GM10847 (cell line): Measurements from ENCODE around the gene AKT1S1.

Source experiments
- POLR2A ChIP-seq: IDR thresholded peaks from 2 replicates; pipeline ENCODE4 v1.6.1; 2011; ENCODE audit not compliant: insufficient read length; ENCODE audit errors: extremely low read depth

Gene AKT1S1

DNA sequence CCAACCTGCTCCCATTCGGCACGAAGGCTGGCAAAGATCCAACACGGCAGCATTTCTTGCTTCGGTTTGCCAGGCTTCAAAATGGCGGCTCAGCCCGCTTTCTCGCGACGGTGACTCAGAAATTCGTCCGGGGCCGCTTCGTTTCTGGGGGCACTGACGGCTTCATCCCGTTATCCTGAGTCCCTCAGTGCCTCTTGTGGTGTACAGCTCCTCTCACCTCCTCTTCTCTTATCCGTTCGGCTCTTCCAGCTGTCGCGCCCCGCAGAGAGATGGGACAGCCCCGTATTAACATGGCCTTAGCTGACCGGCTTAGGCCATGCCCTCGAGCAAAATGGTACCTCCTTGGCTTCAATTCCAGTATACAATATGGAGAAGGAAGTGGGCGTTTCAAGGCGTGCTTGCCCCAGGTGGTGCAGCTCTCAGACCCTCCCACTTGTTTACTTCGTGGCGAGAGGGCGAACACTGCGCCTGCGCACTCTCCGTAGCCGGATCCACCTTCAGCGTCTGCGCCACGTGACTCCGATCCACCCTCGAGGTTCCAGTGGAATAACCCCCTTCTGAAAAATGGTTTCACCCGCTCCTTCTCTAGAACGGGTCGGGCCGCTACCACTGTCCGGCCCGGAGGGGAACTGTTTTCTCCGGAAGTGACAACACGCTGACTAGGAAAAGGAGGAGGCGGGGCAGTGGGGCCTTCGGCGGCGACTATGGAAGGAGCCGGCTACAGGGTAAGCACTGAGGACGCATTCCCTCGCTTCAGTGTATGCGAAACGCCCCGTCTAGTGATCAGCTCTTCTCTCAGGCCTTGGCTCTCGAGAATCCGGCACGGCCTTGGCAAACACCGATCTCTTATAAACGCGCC lies at the start of gene AKT1S1, which contains the start of gene TBC1D17:
Gene AKT1S1 (minus strand): TSS at position 336 of the 859 bp plus-strand sequence. CDS start 4,060 bp downstream, outside the sequence.
Gene TBC1D17 (plus strand): TSS at position 683 of the 859 bp plus-strand sequence. CDS start 22 bp downstream, at position 705.
- TF ChIP-seq POLR2A: peak; percentile 24

DNA sequence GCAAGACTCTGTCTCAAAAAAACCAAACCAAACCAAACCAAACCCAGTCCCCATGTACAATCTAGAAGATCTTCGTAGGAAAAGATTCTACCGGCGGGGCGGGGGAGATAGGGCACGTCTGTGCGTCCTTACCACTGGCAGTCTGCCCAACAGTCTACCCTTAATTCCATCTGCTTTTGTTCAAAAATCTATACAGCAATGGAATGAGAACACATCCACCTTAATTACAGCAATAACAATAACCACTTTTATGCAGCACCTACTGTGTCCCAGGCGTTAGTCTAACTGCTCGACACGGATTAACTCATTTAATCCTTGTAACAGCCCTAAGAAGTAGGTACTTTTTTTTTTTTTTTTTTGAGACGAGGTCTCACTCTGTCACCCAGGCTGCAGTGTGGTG lies 49.4 kb upstream of the AKT1S1 start:
- TF ChIP-seq POLR2A: no peak

DNA sequence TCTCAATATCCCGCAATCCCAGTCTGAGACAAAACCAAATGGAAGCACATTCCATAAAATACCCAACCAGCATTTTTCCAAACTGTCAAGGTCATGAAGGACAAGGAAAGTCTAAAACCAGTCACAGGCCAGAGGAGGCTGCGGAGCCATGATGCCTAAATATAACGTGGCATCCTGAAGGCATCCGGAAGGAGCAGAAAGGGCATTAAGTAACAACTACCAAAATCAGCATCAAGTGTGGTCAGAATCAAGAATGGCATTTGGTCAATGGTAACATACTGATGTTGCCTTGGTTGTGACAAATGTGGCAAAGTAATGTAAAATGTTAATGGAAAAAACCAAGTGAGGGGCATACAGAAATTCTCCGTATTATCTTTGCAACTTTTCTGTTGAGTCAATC lies 48.3 kb upstream of the AKT1S1 start:
- no peak for TF ChIP-seq POLR2A

DNA sequence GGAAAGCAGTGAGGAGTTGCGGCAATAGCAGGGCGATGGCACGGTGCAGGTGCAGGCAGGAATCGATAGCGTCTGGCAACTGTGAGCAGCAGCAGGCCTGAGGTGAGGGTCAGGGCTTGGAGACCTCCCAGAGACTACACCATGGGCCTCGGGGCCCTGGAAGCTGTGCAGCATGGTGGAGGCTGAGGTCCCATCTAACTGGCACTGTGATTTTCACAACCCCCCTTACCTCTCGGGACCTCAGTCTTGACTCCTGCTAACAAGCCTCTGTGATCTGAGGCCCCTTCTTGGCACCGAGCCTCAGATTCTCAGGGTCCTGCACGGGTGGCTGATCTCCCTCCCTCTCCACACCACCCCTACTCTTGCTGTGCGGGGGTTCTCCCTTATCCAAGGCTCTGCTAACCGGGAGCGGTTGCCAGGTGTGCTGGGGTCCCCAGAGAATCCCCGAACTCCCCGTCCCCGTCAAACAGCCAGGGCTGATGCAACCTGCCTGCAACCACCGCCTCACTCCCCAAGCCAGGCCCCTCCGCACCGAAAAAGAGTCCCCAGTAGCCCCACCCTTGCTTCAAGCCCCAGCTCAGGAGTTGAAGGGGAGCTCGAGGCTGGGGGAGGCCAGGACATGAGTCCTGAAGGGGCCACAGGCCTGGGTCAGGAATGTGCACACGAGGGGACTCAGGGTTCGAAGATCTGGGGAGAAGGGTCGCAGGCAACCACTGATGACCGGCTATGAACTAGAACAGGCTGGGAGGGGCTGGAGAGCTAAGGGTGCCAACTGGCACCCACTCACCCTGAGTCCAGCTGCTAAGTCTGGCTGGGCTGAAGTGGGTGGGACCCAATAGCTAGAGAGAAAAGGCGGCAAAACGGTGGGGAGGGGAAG lies 47.1 kb upstream of the AKT1S1 start:
- TF ChIP-seq POLR2A: no peak

DNA sequence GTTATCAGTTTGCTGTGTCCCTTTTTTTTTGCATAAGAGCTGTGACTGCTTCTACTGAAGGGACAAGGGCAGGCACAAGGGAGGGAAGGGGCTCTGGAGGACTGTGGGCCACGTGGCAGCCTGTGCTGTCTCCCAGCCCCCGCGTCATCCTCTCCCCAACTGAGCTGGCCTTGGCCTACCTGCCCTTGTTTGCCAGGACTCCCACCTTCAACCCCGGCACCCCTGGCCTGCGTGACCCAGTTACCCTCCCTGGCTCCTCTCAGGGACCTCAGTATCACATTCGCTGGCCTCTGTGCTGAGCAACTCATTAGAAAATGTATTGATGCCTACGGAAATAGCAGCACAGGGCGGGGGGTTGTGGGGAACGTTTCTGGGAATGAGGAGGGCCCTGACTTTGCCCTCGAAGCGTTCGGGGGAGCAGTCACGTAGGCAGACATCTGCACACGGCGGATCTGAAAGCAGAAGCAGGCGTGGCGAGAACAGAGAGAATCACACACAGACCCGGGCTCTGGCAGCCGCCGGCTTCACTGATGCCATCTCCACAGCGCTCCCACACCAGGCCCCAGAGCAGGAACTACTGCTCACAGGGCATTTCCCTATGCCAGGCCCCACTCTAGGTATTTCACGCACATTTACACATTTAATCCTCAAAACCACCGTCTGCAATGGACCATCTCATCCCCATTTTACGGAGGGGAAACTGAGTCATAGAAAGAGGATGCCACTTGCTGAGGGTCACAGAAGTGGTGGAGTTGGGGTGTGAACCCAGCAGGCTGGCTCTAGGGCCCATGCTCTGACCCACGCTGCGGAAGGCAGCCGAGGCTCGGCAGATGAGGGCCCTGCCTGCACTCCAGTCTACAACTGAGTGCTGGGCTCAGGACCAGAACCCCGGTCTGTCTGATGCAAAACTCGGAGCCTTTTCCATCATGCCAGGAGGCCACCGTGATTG lies 46.2 kb upstream of the AKT1S1 start:
- no peak for TF ChIP-seq POLR2A

DNA sequence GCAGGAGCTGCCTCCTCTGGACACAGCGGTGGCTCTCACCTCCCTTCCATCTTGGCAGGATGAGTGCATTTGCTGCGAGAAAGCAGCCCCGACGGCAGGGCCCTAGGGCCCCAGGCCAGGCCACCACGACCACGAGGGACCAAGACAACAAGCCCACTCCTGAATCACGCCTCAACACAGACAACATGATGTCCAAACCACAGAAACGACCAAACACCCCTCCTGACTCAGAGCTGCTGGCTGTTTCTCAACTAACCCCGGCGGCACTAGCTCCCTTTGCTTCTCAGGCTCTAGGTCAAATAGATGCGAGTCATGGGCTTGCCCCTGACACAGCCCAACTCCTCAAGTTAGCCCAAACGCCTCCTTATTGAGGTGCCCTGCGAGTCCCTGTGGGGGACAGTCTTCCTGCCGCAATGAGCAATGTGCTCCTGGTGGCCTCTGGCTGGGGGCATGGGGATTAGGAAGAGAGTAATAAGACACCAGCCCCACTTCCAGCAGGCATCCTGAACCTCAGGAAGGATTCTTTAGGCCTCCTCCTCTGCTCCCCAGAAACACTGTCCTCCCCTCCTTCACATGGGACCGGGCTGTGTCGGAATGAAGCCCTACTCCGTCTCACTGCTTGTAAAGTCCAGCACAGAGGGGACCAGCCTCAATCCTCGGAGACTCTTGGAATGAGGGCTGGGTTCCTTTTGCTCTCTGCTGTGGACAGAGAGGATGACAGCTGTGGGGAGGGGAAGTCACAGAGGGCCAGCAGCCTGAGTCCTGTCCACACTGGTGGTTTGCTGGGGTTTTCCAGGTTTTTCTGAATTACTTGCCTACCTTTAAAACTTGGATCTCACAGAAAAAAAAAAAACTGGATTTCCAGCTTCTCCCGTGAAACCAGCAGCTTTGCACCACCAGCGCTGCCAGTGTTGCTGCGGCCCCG lies 45.0 kb upstream of the AKT1S1 start:
- TF ChIP-seq POLR2A: no peak

DNA sequence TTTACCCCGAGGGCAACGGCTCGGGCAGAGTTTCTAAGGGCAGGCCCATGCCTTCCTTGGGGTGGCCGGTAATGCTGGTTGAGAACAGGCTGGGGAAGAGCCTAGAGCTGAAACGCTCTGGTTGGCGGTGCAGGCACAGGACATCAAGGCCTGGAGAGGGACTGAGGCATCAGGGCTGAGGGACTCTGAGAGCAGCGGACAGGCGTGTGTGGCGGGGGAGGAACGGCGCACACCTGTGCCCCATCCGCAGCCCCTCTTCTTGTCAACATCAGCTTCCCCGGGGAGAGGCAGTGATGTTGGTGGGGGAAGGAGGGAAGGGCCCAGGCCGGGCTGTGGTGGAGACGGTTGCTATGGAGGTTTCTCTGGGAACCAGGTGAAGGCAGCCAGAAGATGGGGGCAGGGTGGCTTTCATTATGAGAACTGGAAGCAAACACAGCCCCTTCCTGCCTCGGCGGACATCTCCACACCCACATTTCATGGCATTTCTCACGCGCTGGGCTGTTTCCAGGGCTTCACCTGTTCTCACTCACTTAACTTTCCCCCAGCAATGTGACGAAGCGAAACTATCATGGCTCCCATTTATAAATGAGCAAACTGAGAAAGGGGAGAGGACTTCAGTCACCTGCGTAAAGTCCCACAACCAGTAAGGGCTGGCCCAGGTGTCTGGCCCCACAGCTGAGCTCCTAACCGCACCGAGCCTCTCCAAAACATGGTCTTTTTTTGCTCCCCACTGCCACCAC lies 43.6 kb upstream of the AKT1S1 start:
- no peak for TF ChIP-seq POLR2A

DNA sequence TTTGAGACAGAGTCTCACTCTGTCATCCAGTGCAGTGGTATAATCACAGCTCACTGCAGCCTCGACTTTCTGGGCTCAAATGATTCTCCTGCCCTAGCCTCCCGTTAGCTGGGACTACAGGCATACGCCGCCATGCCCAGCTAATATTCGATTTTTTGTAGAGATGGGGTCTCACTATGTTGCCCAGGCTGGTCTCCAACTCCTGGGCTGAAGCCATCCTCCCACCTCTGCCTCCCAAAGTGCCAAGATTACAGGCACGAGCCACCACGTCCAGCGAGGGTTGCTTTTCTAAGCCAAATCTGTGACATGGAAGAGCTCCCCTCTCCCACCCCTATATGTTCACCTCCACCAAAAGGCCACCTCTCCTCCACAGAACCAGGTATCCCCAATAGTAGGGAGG lies 40.9 kb upstream of the AKT1S1 start:
- no peak for TF ChIP-seq POLR2A

DNA sequence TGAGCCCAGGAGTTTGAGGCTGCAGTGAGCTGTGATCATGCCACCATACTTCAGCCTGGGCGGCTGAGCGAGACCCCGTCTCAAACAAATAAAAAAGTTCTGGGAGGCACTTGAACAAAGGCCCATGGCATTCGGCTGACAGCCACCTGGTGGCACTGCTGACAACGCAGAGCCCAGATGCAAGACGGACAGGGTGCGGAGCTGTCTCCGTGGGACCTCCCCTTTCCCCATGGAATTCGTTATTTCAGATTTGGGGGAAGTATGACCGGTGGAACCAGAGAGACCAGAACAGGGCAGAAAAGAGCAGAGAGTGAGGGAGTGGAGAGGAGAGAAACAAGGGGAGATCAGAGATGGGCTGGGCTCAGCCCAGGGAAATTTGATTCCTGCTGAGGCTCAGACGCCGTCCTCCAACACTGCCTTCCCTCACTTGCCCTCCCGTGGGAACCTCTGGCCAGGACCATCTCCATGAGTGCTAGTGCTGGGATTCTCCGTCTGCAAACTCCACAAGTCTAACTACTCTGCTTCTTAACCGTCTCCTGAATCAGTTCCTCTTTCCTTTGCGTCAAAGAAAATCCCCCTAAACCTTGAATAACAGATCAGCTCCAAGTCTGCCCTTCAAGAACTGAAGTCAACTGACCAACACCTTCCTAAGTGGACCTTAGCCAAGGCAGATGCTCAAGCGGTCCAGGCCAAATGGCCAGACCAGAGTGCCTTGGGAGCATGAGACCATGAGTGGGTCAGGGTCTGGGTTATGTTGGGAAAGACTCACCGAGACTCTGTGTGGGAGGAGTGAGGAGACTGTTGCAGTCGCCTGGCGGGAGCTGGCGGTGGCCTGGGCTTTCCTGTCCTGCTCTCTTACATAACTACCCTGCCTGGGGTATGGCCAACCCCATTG lies 39.9 kb upstream of the AKT1S1 start:
- no peak for TF ChIP-seq POLR2A

DNA sequence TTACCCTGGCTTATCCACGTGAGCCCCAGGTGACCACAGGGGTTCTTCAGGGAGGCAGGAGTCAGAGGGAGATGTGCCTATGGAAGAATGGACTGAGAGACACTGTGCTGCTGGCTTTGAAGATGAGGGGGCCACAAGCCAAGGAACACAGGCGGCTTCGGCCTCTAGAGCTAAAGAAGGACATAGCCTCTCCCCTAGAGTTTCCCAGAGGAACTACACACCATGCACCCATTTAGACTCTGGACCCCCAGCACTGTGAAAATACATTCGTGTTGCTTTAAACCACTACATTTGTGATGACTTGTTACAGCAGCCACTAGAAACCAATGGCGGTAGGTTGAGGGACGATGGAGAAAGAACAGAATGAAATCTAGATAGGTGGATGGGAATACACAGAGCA lies 38.1 kb upstream of the AKT1S1 start:
- TF ChIP-seq POLR2A: no peak

DNA sequence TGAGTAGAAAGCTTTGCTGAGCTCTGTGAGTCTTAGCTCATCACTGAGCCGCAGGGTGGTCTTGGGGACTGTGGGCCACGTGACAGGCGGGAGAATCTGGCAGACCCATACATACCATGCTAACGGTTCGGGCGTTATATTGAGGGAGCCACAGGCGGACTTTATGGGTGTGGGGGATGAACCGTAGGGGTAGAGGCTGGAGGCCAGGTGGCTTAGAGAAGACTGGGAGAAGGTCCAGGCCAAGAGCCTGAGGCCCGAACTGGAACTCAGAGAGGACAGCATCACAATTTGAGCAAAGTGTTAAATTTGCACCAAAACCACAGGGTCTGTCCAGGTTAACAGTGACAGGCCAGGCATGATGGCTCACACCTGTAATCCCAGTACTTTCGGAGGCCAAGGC lies 36.6 kb upstream of the AKT1S1 start:
- TF ChIP-seq POLR2A: no peak
